PC-9 (cell line): ENCODE data around the gene JPH2. TPM values are rescaled to one million over a fixed set of nuclear protein-coding genes. Genes with fewer than 3 reads are reported as not detected.

Source experiments
- BruUV-seq: library from RNA; stranded (reverse); fragments of 400-500 nt; replicated peaks from 2 replicates; lab custom pipeline; 2021; lab: Mats Ljungman, UMichigan
- CTCF ChIA-PET: fragments of 300-600 bp; sonication (Branson Sonifier 250); formaldehyde crosslinking; loops from one replicate; lab custom pipeline; 2022; ENCODE audit warnings: antibody characterized with exemption; lab: Charles Lee
- POLR2A ChIA-PET: fragments of 300-600 bp; sonication (Branson Sonifier 250); formaldehyde crosslinking; loops from one replicate; lab custom pipeline; 2022; ENCODE audit warnings: antibody characterized with exemption; ENCODE audit not compliant: unreplicated experiment; lab: Charles Lee
- DNase-seq, 2 experiments: peaks; one replicate each; pipeline versions ENCODE4 v3.0.0 to v3.0.0-alpha.2; 2015 to 2022; ENCODE audit warnings: mixed read lengths in 1 of 2
- H2AFZ ChIP-seq: fragments of 200-600 bp; sonication (generic); 2 replicates; pipeline ENCODE4 v1.8.1; 2017; ENCODE audit warnings: antibody characterized with exemption
- H3F3A ChIP-seq: fragments of 200-600 bp; sonication (generic); 2 replicates; pipeline ENCODE4 v1.8.1; 2017; ENCODE audit warnings: antibody characterized with exemption, mild to moderate bottlenecking, low read depth; ENCODE audit not compliant: insufficient read depth
- H3K27ac ChIP-seq: fragments of 200-600 bp; sonication (generic); 2 replicates; pipeline ENCODE4 v1.6.1; 2016; ENCODE audit warnings: mixed run types
- H3K27me3 ChIP-seq: fragments of 200-600 bp; sonication (generic); 2 replicates; pipeline ENCODE4 v1.6.1; 2016; ENCODE audit warnings: low read depth, mixed run types; ENCODE audit not compliant: insufficient read depth
- H3K36me3 ChIP-seq: fragments of 200-600 bp; sonication (generic); 2 replicates; pipeline ENCODE4 v1.6.1; 2016; ENCODE audit warnings: low read depth, mixed run types
- H3K4me1 ChIP-seq: fragments of 200-600 bp; sonication (generic); replicated peaks from 2 replicates; pipeline ENCODE4 v1.6.1; 2016; ENCODE audit warnings: mixed run types; ENCODE audit not compliant: insufficient read depth
- H3K4me2 ChIP-seq: fragments of 200-600 bp; sonication (generic); 2 replicates; pipeline ENCODE4 v1.6.1; 2017; ENCODE audit warnings: mixed run types
- H3K4me3 ChIP-seq: fragments of 200-600 bp; sonication (generic); 2 replicates; pipeline ENCODE4 v1.6.1; 2016; ENCODE audit warnings: mixed run types
- H3K79me2 ChIP-seq: fragments of 200-600 bp; sonication (generic); 2 replicates; pipeline ENCODE4 v1.6.1; 2017; ENCODE audit warnings: low read depth, mixed run types
- H3K9me2 ChIP-seq: fragments of 200-600 bp; sonication (generic); 2 replicates; pipeline ENCODE4 v1.8.1; 2017; ENCODE audit warnings: mild to moderate bottlenecking; ENCODE audit not compliant: insufficient read depth
- H3K9me3 ChIP-seq: fragments of 200-600 bp; sonication (generic); 2 replicates; pipeline ENCODE4 v1.8.1; 2016; ENCODE audit warnings: low read depth; ENCODE audit not compliant: insufficient read depth
- H4K20me1 ChIP-seq: fragments of 200-600 bp; sonication (generic); 2 replicates; pipeline ENCODE4 v1.8.1; 2017; ENCODE audit not compliant: insufficient read depth
- CTCF ChIP-seq: fragments of 200-600 bp; sonication (generic); conservative IDR thresholded peaks from 2 replicates; pipeline ENCODE4 v1.6.1; 2017; ENCODE audit warnings: mixed run types, antibody characterized with exemption, mild to moderate bottlenecking, moderate library complexity
- EZH2 ChIP-seq: fragments of 200-600 bp; sonication (generic); IDR thresholded peaks from 2 replicates; pipeline ENCODE4 v1.8.0; 2017; ENCODE audit warnings: antibody characterized with exemption, low read depth
- intact Hi-C: fragments of 100-400 bp; cut with micrococcal nuclease; formaldehyde crosslinking; loops from one replicate; pipeline ENCODE4 v1.10.0; 2022; ENCODE audit not compliant: unreplicated experiment
- total RNA-seq: library from RNA; stranded (reverse); gene quantifications from 2 replicates; pipeline ENCODE4 v1.2.3, GENCODE V29; 2021

Gene JPH2
- total RNA-seq, 1 experiment from 2014 or later, result 41.1 TPM

DNA sequence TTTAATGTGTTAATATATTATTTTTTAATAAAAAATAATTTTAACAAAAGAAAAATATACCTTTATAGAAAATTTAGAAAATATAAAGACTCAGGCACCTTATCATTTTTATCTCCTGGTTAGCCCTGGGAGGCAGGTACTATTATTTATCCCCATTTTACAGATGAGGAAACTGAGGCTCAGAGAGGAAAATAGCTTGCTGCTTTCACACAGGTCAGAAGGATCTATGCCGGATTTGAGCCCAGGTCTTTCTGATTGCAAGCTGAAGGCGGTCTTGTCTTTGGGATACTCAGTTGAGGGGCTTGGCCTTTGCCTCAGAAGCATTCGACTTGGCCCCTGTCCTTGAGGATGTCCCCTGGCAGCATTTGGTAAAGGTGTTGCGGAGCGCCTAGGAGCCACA is 35.0 kb upstream of the JPH2 start:
- no peaks in the 10 kb centered on the region for H3K79me2 ChIP-seq
- H3K4me2 ChIP-seq, result no peak overlapping the region
- POLR2A ChIA-PET, result no interaction called here
- intact Hi-C loops, result no loop called here
- BruUV-seq, result no TSS peak
- no peaks in the 10 kb centered on the region for H4K20me1 ChIP-seq
- no peak overlapping the region for H3K27ac ChIP-seq
- no peaks in the 10 kb centered on the region for H3K4me1 ChIP-seq
- no peak overlapping the region for H2AFZ ChIP-seq
- no peaks in the 10 kb centered on the region for H3K9me3 ChIP-seq
- H3K9me2 ChIP-seq, result no peaks in the 10 kb centered on the region
- H3K36me3 ChIP-seq, result no peaks in the 10 kb centered on the region
- H3F3A ChIP-seq, result no peaks in the 10 kb centered on the region
- no peak for TF ChIP-seq EZH2
- TF ChIP-seq CTCF, result no peak
- no peak overlapping the region for H3K4me3 ChIP-seq
- DNase-seq, result no peak
- no peaks in the 10 kb centered on the region for H3K27me3 ChIP-seq
- CTCF ChIA-PET, result no interaction called here

GRCh38 chr20:44221368-44221954 is 34.5 kb upstream of the JPH2 start:
- no peak overlapping the region for H3K4me3 ChIP-seq
- no peaks in the 10 kb centered on the region for H3K79me2 ChIP-seq
- no peaks in the 10 kb centered on the region for H3K4me1 ChIP-seq
- no peak overlapping the region for H3K27ac ChIP-seq
- no peak overlapping the region for H2AFZ ChIP-seq
- no peaks in the 10 kb centered on the region for H4K20me1 ChIP-seq
- no peak for DNase-seq
- no peaks in the 10 kb centered on the region for H3K9me2 ChIP-seq
- no peaks in the 10 kb centered on the region for H3K36me3 ChIP-seq
- H3F3A ChIP-seq, result no peaks in the 10 kb centered on the region
- ChIA-PET POLR2A (no interaction called here), CTCF (no interaction called here)
- TF ChIP-seq EZH2 (no peak), CTCF (no peak)
- no peak overlapping the region for H3K4me2 ChIP-seq
- BruUV-seq, result no TSS peak
- H3K27me3 ChIP-seq, result no peaks in the 10 kb centered on the region
- intact Hi-C loops, result no loop called here
- H3K9me3 ChIP-seq, result no peaks in the 10 kb centered on the region

GRCh38 chr20:44219791-44220190 is 32.8 kb upstream of the JPH2 start:
- Histone ChIP-seq H3K9me3 (no peaks in the 10 kb centered on the region), H4K20me1 (no peaks in the 10 kb centered on the region), H3K9me2 (no peaks in the 10 kb centered on the region), H3K36me3 (no peaks in the 10 kb centered on the region), H3K27ac (no peak overlapping the region), H3F3A (no peaks in the 10 kb centered on the region), H2AFZ (no peak overlapping the region), H3K27me3 (no peaks in the 10 kb centered on the region), H3K4me3 (no peak overlapping the region), H3K4me1 (no peaks in the 10 kb centered on the region), H3K4me2 (no peak overlapping the region), H3K79me2 (no peaks in the 10 kb centered on the region)
- intact Hi-C loops, result loop anchor here (5.0 kb wide), 2 partner anchors 463 to 772 kb away; no protein-coding TSS in a partner anchor
- TF ChIP-seq EZH2 (no peak), CTCF (no peak)
- no peak for DNase-seq
- BruUV-seq, result no TSS peak
- ChIA-PET CTCF (no interaction called here), POLR2A (no interaction called here)
